T-helper 1 cell treated with Interleukin-12 subunit alpha and Interleukin-12 subunit beta and Interleukin-4 antibody, amounts not matched to agents 30 ng/mL and 1 ng/mL, for 36 hours (primary cell): ENCODE data around the gene SELP. TPM values are rescaled to one million over a fixed set of nuclear protein-coding genes. Genes with fewer than 3 reads are reported as not detected.

Source experiments
- intact Hi-C: fragments of 100-400 bp; cut with micrococcal nuclease; formaldehyde crosslinking; loops from one replicate; pipeline ENCODE4 v1.15.1; 2024
- total RNA-seq: library from RNA; stranded (reverse); gene quantifications from 2 replicates; pipeline ENCODE4 v1.2.3, GENCODE V29; 2022

SELP gene
- total RNA-seq, 1 donor from 2014 or later, result 0.15 TPM

- intact Hi-C loops, result loop anchor here (5.0 kb wide), 1 partner anchor 34 kb away; no protein-coding TSS in a partner anchor
These were observed 6.6 kb downstream of the SELP start for GRCh38 chr1:169623132-169623926.

DNA sequence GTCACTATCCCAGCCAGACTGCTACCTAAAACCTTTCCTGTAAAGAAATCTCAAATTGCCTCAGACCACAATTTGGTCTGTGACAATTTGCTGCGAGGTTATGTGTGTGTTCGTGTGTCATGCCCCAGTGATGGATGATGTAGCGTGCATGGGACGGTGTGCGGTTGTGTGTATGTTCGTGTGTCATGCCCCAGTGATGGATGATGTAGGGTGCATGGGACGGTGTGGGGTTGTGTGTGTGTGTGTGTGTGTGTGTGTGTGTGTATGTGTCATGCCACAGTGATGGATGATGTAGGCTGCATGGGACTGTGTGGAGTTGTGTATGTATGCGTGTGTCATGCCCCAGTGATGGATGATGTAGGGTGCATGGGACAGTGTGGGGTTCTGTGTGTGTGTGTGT lies 9.4 kb downstream of the SELP start:
- intact Hi-C loops, result loop anchor here (5.0 kb wide), 1 partner anchor 37 kb away; no protein-coding TSS in a partner anchor

DNA sequence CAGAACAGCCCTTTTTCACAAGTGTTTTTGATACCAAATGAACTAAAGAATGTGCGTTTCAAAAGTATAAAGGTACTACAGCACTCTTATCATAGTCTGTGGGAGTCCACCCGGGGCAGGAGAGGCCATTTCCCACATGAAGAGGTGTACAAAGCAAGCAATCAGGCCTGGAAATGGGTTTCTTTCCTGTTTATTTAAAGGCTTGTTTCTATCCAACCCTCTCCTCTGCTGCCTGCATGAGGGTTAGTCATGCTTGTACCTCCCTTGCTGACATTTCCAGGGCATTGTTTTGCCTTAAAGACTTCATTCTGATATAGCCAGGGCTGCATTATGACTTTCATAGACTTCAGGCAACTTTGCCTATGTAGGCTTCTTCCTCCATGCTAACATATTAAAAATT lies 11.6 kb downstream of the SELP start:
- intact Hi-C loops, result no loop called here

DNA sequence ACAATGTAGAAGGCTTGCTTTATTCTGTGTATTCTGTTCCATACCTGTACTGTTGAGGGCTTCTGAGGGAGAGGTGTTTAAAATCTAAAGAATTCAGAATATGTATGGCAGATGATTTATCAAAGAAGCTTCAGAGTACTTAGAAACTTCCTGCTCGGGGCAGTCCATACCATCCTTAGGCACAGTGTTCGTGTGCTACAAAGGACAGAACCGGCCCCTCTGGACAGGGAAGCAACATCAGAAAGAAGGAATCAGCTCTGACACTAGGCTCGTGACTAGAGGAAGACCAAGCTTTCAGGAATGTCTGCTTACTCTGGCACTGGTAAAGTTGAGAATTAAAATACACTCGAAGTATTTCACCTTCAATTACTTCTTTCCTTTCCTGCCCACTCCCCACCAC lies 14.1 kb downstream of the SELP start:
- intact Hi-C loops, result no loop called here

DNA sequence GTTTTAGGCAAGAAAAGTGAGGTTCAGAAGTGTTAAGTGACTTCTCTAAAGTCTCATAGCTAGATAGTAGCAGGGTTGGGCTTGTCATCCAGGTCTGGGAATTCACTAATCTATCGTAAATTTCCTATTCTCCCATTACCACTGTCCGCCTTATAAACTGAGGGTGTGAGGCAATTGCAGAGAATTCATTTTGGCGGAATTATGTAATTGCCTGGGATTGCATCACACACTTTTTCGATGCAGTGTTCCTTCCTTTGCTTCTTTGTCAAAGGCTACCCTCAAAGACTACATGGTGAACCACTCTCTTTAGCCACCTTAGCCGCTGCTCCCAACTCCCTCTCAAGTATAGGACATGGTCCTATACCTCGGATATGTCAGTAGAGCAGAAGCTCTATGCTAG lies 19.1 kb downstream of the SELP start:
- intact Hi-C loops, result no loop called here

DNA sequence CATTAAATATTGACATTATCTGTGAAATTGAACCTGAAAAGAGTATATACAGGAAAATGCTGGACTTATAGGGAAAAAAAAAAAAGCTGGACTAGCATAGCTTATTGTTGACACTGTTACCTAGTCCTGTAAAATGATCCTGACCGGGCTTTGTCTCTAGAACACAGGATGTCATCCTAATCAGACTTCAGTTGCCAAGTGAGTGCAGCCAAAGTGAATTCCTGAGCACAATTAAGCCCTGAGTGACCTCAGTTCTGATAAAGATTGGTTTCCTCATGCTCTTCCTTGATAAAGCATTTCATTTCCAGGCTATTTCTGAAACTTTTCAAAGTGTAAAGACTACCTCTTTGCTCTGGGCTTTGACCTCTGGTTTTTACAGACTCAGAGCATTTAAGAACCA lies 19.8 kb downstream of the SELP start:
- intact Hi-C loops, result no loop called here

DNA sequence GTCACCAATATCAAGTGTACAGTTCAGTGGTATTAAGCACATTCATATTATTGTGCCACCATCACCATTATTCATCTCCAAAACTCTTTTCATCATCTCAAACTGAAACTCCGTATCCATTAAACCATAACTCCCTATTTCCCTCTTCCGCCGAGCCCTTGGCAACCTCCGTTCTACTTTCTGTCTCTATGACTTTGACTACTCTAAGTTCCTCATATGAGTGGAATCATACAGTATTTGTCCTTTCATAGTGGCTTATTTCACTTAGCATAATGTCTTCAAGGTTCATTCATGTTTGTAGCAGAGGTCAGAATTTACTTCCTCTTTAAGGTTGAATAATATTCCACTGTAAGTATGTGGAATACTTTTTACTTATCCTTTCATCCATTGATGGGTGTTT lies 21.7 kb downstream of the SELP start:
- intact Hi-C loops, result loop anchor here (5.0 kb wide), 1 partner anchor 44 kb away; no protein-coding TSS in a partner anchor

DNA sequence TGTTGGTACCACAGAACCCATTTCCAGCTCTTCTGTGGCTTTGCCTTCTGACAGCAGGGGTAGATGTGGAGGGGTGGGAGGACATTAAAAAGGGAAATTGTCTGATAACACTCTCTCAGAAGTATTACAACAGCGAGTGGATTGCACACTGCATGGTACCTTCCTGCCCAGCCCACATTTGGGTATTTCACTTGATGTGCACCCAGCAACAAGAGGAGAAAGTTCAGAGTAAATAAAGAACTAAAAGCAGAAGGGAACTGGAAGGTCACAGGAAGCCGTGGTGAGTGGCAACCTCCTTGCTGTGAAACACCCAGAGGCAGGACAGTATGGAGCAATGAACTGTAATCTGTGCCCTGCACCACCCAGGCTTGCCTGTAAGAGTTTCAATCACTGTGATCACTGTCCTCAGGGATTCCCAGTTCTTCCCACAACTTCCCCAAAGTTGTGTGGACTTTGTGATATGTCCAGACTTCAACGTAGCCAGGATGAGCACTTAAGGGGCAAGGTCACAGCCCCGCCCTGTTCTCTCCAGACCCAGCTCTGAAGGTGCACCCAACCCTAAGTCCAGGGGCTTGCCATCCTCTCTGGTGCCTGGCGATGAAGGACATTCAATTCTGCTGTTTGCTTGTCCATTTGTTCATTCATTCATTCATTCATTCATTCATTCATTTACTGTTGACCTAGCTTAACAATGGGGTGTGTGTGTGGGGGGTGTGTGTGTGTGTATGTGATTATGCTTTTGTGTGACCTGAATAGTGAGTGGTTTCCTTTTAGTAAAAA lies 25.0 kb downstream of the SELP start:
- intact Hi-C loops, result loop anchor here (1.0 to 5.0 kb wide), 3 partner anchors 47 to 287 kb away; partner anchors contain the start of gene SCYL3

GRCh38 chr1:169601096-169601881 lies 28.6 kb downstream of the SELP start:
- intact Hi-C loops, result loop anchor here (1.0 to 5.0 kb wide), 7 partner anchors 15 to 291 kb away; partner anchors contain the start of genes F5 and SCYL3

DNA sequence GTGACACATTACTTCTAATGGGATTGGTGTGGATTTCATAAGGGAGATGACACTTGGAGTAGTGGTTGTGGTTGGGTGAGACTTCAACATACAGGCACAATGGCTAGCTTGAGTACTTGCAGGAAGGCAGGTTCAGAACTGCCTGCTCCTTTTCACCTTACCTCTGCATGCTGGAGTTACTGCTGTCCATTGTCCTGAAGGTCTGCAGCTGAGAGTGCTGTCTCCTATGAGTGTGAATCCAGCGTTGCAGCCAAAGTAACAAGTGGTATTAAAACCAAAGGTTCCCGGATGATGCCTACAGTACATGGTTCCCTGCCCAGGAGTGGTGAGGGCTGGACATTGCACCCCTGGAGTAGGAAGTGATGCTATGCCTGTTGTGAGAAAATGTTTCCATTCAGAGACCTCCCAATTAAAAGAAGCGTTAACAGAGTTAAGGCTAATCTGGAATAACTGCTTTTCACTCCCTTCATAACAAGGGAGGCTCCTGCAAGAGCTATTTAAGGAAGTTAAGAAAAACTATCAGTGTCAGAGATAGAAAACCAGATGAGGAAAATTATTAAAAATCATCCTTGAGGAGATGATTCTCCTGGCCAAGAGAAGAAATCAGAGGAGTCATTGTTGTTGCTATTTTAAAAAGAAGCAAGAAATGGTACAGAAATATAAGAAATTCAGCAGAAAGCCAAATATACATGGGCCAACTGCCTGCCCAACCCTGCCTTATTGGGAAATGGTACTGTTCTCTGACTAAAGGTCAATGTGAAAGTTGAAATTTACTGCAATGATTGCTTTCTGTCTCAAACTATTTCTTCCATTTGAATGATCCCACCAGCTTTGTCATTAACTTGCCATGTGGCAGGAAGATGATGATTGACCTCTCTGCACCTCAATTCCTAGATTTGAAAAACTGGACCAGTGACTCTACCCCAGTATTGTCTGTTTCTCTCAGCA lies 33.9 kb downstream of the SELP start:
- intact Hi-C loops, result no loop called here

DNA sequence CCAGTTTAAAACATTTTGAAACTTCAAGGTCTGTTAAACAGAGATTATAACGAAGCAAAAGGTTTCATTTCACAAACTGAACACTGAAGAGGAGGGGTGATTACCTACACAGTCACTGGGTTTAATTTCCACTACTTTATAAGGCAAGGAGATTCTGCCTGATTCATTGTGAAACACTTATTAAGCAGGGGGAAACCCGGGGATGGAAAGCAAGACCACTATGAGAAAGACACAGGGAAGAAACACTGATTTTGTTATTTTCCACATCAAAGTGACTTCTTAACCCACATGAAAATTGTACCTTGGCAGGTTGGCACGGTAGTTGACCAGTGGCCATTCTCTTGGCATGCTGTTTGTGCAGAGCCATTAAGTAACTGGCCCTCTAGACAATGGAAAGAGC lies 35.5 kb downstream of the SELP start:
- intact Hi-C loops, result loop anchor here (1.0 kb wide), 1 partner anchor 8 kb away; the partner anchor contains the start of gene F5

GRCh38 chr1:169590932-169591331 lies 39.0 kb downstream of the SELP start:
- intact Hi-C loops, result no loop called here

- intact Hi-C loops, result loop anchor here (5.0 to 10.0 kb wide), 4 partner anchors 303 to 1726 kb away; partner anchors contain the start of genes FMO4, GORAB, KIFAP3 and SCYL3
These were observed 41.0 kb downstream of the SELP start for GRCh38 chr1:169588785-169589485.

DNA sequence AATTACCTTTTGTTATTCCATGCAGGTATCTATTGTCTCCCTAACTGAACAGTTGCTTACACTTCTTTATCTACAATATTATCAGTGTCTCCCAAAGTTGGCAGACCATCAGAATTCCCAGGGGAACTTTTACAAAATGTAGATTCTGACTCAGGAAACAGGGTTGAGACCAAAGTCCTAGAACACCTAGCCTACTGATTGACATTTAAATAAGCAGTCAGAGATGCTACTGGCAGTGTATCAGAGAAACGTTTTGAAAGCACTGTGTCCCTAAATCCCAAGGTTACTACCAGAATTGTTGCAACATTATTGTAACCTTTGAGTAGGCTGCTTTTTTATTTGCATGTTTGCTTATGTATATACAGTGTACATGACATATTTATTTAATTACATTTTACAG lies 41.8 kb downstream of the SELP start:
- intact Hi-C loops, result loop anchor here (5.0 to 10.0 kb wide), 4 partner anchors 304 to 1727 kb away; partner anchors contain the start of genes FMO4, GORAB, KIFAP3 and SCYL3

DNA sequence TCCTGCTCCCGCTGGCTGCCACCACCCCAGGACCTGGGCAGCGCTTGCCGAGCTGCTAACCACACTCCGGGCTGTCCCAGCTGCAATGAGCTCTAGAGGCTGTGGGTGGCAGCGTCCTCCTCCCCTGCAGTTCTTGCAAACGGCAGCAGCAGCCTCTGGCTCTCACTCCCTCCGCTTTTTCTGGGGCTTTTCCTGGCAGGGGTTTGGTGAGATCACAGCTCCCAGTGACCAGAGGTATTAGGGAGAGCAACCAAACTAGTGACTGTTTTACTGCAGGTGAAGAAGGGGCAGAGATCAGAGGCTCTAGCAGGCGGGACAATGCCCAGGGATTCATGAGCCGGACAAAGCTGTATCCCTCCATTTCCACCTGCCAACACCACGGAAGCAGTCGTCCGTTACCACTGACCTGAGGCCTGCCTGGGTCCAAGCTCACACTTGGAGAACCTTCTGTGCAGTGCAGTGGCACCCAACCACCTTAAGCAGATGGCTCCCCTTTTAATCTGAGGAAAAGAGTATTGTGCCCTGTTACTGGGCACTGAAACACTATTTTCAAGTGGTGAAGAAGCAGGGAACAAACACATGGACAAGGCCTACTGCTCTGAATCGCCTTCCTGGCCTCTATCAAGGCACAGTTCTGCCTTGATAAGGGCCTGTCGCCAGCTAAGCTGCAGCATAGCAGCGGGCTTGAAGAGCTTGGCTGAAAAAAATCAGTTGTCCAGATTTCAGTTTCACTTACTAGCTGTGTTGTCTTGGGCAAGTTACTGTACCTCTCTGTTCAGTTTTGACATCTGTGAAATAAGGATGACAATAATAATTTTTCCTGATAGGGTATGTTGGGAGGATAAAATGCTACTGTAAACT lies 43.3 kb downstream of the SELP start, which contains the start of gene F5:
F5 (minus strand) TSS at position 87 of the 861 bp plus-strand sequence. CDS start 95 bp downstream, outside the sequence.
- intact Hi-C loops, result loop anchor here (1.0 to 10.0 kb wide), 11 partner anchors 8 to 1728 kb away; partner anchors contain the start of genes FMO4, GORAB, KIFAP3 and METTL18

GRCh38 chr1:169586067-169586394 lies 43.9 kb downstream of the SELP start:
- intact Hi-C loops, result loop anchor here (1.0 to 10.0 kb wide), 11 partner anchors 8 to 1729 kb away; partner anchors contain the start of genes FMO4, GORAB, KIFAP3 and METTL18

GRCh38 chr1:169585181-169585580 lies 44.7 kb downstream of the SELP start:
- intact Hi-C loops, result loop anchor here (2.0 to 10.0 kb wide), 5 partner anchors 100 to 1730 kb away; partner anchors contain the start of genes FMO4, GORAB, KIFAP3 and SCYL3
